GM12872 (cell line): Measurements from ENCODE around the gene COL23A1.

Source experiments
- CTCF ChIP-seq: IDR thresholded peaks from 3 replicates; pipeline ENCODE4 v1.5.1; 2011; ENCODE audit warnings: low read depth, mild to moderate bottlenecking, low read length, moderate library complexity; ENCODE audit not compliant: insufficient read depth

Gene COL23A1

GRCh38 chr5:178201221-178201926 lies 388.8 kb downstream of the COL23A1 start:
- no peak for TF ChIP-seq CTCF

- no peak for TF ChIP-seq CTCF
Observed at GRCh38 chr5:178199581-178200434, 390.4 kb downstream of the COL23A1 start.

GRCh38 chr5:178198706-178199105 lies 391.5 kb downstream of the COL23A1 start:
- no peak for TF ChIP-seq CTCF

- TF ChIP-seq CTCF = peak; percentile 67
Observed at GRCh38 chr5:178196986-178197385, 393.2 kb downstream of the COL23A1 start.

GRCh38 chr5:178196281-178196812 lies 393.8 kb downstream of the COL23A1 start:
- TF ChIP-seq CTCF = no peak

DNA sequence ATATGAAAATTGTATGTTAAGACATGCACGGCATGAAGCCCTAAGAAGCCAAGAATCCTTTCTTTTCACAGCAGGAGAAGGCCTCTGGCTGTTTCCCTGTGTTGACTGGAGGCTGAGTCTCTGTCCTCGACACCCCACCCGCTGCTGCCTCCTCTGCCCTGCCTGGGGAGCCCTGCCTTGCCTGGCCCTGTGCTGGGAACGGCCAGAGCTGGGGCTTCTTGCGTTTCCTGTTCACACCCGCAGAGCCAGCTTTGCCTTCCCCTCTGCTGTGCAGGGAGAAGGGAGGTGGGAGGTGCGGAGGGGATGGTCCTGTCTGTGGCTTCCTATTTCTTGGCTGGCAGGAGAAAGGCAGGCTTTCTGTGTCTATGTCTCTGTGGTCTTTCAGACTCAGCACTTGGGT lies 396.2 kb downstream of the COL23A1 start:
- TF ChIP-seq CTCF = no peak

DNA sequence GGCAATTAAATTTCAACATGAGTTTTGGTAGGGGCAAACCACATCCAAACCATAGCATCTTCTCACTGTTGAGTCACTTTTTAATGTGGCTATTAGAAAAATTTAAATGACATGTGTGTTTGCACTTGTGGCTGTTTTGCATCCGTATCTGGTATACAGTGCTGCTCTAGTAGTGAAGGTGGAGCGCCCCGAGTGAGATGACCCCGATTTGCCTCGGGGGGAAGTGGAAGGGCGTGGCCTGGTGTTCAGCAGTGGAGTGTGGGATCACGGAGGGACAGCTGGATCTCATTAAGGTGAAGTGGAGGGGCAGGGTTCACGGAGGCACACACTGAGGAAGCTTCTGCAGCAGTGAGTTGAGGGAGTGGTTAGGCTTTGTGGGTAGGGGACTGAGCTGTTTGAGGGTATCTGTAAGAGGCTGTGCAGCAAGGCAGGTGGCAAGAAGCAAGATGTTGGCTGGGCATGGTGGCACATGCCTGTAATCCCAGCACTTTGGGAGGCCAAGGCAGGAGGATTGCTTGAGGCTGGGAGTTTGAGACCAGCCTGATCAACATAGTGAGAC lies 396.9 kb downstream of the COL23A1 start:
- no peak for TF ChIP-seq CTCF
